GM23338 (cell line): Measurements from ENCODE around the gene PPP2CA. TPM values are rescaled to one million over a fixed set of nuclear protein-coding genes. Genes with fewer than 3 reads are reported as not detected.

ENCODE experiments used
- ATAC-seq: fragments of 200-7000 bp; cut with Tn5 transposase; 3 replicates; pipeline ENCODE4 v1.9.1; 2020
- DNase-seq: peaks from one replicate; pipeline ENCODE4 v3.0.0-alpha.2; 2015; ENCODE audit warnings: low spot score
- H2AFZ ChIP-seq: fragments of 200-600 bp; sonication (generic); 2 replicates; pipeline ENCODE4 v1.8.0; 2016; ENCODE audit warnings: antibody characterized with exemption, mild to moderate bottlenecking, moderate library complexity
- H3F3A ChIP-seq: fragments of 200-600 bp; sonication (generic); replicated peaks from 2 replicates; pipeline ENCODE4 v1.8.0; 2017; ENCODE audit warnings: antibody characterized with exemption, mixed run types, low read depth
- H3K27ac ChIP-seq: fragments of 200-600 bp; sonication (generic); 2 replicates; pipeline ENCODE4 v1.6.1; 2016; ENCODE audit warnings: low read depth
- H3K27me3 ChIP-seq: fragments of 200-600 bp; sonication (generic); 2 replicates; pipeline ENCODE4 v1.8.0; 2016; ENCODE audit warnings: mild to moderate bottlenecking, mixed run types, moderate library complexity; ENCODE audit not compliant: insufficient read depth
- H3K36me3 ChIP-seq: fragments of 200-600 bp; sonication (generic); 2 replicates; pipeline ENCODE4 v1.8.0; 2016; ENCODE audit warnings: mild to moderate bottlenecking; ENCODE audit not compliant: insufficient read depth
- H3K4me1 ChIP-seq: fragments of 200-600 bp; sonication (generic); 2 replicates; pipeline ENCODE4 v1.8.0; 2016; ENCODE audit warnings: mild to moderate bottlenecking, moderate library complexity; ENCODE audit not compliant: insufficient read depth
- H3K4me2 ChIP-seq: fragments of 200-600 bp; sonication (generic); 2 replicates; pipeline ENCODE4 v1.7.1; 2017; ENCODE audit warnings: mixed run types
- H3K4me3 ChIP-seq: fragments of 200-600 bp; sonication (generic); 2 replicates; pipeline ENCODE4 v1.6.1; 2016; ENCODE audit warnings: mixed run types
- H3K79me2 ChIP-seq: fragments of 200-600 bp; sonication (generic); replicated peaks from 2 replicates; pipeline ENCODE4 v1.8.0; 2017; ENCODE audit warnings: mild to moderate bottlenecking; ENCODE audit not compliant: insufficient read depth
- H3K9me2 ChIP-seq: fragments of 200-600 bp; sonication (generic); 2 replicates; pipeline ENCODE4 v1.8.0; 2017; ENCODE audit not compliant: insufficient read depth
- H4K20me1 ChIP-seq: fragments of 200-600 bp; sonication (generic); replicated peaks from 2 replicates; pipeline ENCODE4 v1.8.0; 2017; ENCODE audit warnings: mild to moderate bottlenecking; ENCODE audit not compliant: insufficient read depth
- H3K27ac Mint-ChIP-seq: 2 replicates; pipeline ENCODE4 v1.8.0; 2020; ENCODE audit warnings: inconsistent platforms, mild to moderate bottlenecking, moderate library complexity, mixed read lengths
- H3K27me3 Mint-ChIP-seq: 3 replicates; pipeline ENCODE4 v1.8.0; 2022; ENCODE audit warnings: low read depth, mild to moderate bottlenecking, moderate library complexity, mixed read lengths, inconsistent platforms; ENCODE audit not compliant: insufficient read depth, poor library complexity
- H3K36me3 Mint-ChIP-seq: 3 replicates; pipeline ENCODE4 v1.8.0; 2021; ENCODE audit warnings: low read depth, mild to moderate bottlenecking, inconsistent platforms, moderate library complexity, mixed read lengths
- H3K4me1 Mint-ChIP-seq: 3 replicates; pipeline ENCODE4 v1.8.0; 2020; ENCODE audit warnings: mild to moderate bottlenecking, inconsistent platforms, mixed read lengths
- H3K4me3 Mint-ChIP-seq: 3 replicates; pipeline ENCODE4 v1.8.0; 2021; ENCODE audit warnings: moderate library complexity, mild to moderate bottlenecking, inconsistent platforms, mixed read lengths
- H3K9me3 Mint-ChIP-seq: 3 replicates; pipeline ENCODE4 v1.8.0; 2020; ENCODE audit warnings: moderate library complexity, mild to moderate bottlenecking, inconsistent platforms, mixed read lengths
- CREB1 ChIP-seq: fragments of 250-450 bp; sonication (Bioruptor Pico); IDR thresholded peaks from 2 replicates; pipeline ENCODE4 v1.5.0; 2020; ENCODE audit warnings: low read depth, mild to moderate bottlenecking, moderate library complexity
- EZH2phosphoT487 ChIP-seq: fragments of 200-600 bp; sonication (generic); IDR thresholded peaks from one replicate; pipeline ENCODE4 v1.8.1; 2018; ENCODE audit warnings: antibody characterized with exemption; ENCODE audit not compliant: unreplicated experiment
- JUNB ChIP-seq: IDR thresholded peaks from one replicate; pipeline ENCODE4 v1.6.1; 2016; ENCODE audit warnings: antibody characterized with exemption; ENCODE audit not compliant: unreplicated experiment
- POLR2AphosphoS5 ChIP-seq: IDR thresholded peaks from 2 replicates; pipeline ENCODE4 v1.6.1; 2016; ENCODE audit warnings: antibody characterized with exemption, low read depth
- STAT1 ChIP-seq: IDR thresholded peaks from one replicate; pipeline ENCODE4 v1.6.1; 2016; ENCODE audit warnings: antibody characterized with exemption; ENCODE audit not compliant: unreplicated experiment
- ZNF331 ChIP-seq: fragments of 250-450 bp; sonication (Bioruptor Pico); IDR thresholded peaks from 2 replicates; pipeline ENCODE4 v1.5.0; 2020; ENCODE audit warnings: low read depth, mild to moderate bottlenecking, moderate library complexity
- polyA plus RNA-seq: library from polyadenylated mRNA; unstranded; fragments of >200 nt; fragmentation: Nextera tagmentation; extraction: Ambion mirVana; gene quantifications from 2 replicates; pipeline ENCODE4 v1.2.1, GENCODE V29; 2016
- total RNA-seq: library from RNA; depleted of rRNA; stranded (reverse); fragments of >200 nt; shearing (Covaris generic); gene quantifications from 2 replicates; pipeline ENCODE4 v1.2.3, GENCODE V29; 2014
- TF ChIP-seq, protein P1 (sequence below): fragments of 250-450 bp; sonication (Bioruptor Pico); IDR thresholded peaks from 2 replicates; pipeline ENCODE4 v1.5.0; 2020; ENCODE audit warnings: mild to moderate bottlenecking, moderate library complexity
- TF ChIP-seq, protein P2 (sequence below): IDR thresholded peaks from one replicate; pipeline ENCODE4 v1.6.1; 2018; ENCODE audit warnings: antibody characterized with exemption; ENCODE audit not compliant: unreplicated experiment
- TF ChIP-seq, protein P3 (sequence below), 2 experiments: fragments of 200-600 bp in 1 of 2; sonication (generic) in 1 of 2; conservative IDR thresholded peaks; 2 replicates each; pipeline versions ENCODE4 v1.5.1 to v1.6.1; 2016 to 2017; ENCODE audit warnings: antibody characterized with exemption in 2 of 2, low read depth in 2 of 2, mild to moderate bottlenecking in 2 of 2, moderate library complexity in 1 of 2

The PPP2CA gene
- total and polyA plus RNA-seq, 2 experiments from 2014 or later = 131 to 316 TPM

DNA sequence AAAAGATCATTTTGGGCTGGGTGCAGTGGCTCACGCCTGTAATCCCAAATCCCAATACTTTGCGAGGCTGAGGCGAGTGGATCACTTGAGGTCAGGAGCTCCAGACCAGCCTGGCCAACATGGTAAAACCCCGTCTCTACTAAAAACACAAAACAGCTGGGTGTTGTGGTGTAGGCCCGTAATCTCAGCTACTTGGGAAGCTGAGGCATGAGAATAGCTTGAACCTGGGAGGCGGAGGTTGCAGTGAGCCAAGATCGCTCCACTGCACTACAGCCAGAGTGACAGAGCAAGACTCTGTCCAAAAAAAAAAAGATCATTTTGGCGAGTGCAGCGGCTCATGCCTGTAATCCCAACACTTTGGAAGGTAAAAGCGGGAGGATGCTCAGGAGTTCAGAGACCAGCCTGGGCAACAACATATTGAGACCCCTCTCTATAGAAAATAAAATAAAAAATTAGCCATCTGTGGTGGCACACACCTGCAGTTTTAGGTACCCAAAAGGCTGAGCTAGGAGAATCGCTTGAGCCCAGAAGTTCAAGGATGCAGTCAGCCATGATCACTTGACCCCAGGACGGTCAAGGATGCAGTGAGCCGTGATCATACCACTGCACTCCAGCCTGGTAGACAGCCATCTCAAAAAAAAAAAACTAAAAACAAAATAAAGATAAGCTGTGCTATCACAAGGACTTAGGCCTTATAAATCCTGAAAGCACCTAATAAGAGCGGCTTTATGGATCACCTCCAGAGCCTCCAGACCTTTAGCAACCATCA, 16.2 kb downstream of the PPP2CA start:
- Mint-ChIP-seq H3K9me3 (no peaks in the 10 kb centered on the region), H3K27me3 (peaks cover under 1% of the 10 kb centered on the region), H3K36me3 (peaks cover 21% of the 10 kb centered on the region; the same call in 2 of the 3 replicates), H3K4me1 (peaks cover 18% of the 10 kb centered on the region; the same call in 2 of the 3 replicates), H3K27ac (no peak overlapping the region), H3K4me3 (no peak overlapping the region)
- Histone ChIP-seq H3K27ac (no peak overlapping the region), H3K9me2 (no peaks in the 10 kb centered on the region), H2AFZ (no peak overlapping the region), H3K4me2 (no peak overlapping the region), H3F3A (no peaks in the 10 kb centered on the region), H3K27me3 (no peaks in the 10 kb centered on the region), H4K20me1 (peaks cover 84% of the 10 kb centered on the region), H3K4me3 (no peak overlapping the region), H3K4me1 (peaks cover 13% of the 10 kb centered on the region; the same call in 1 of the 2 replicates), H3K79me2 (peaks cover 100% of the 10 kb centered on the region), H3K36me3 (peaks cover 12% of the 10 kb centered on the region; the same call in 1 of the 2 replicates)
- DNase-seq (no peak), ATAC-seq (no peak; the same call in 2 of the 3 replicates)
- no peak for TF ChIP-seq ZNF331 (CRISPR knock-in tag)

DNA sequence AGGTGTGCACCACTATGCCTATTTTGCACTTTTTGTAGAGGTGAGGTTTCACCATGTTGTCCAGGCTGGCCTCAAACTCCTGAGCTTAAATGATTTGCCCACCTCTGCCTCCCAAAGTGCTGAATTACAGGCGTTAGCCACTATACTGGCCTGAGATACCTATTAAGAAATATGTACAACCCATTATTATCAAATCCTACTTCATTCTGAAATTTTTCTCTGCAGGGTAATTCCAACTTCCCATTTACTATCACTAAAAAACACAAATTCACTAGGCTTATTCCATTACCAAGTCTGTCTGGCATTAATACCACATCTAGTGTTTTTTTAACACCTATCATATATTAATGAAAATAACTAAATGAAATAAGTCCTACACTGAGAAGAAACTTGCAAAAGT, 18.2 kb downstream of the PPP2CA start:
- Histone ChIP-seq H3K4me1 (peaks cover 13% of the 10 kb centered on the region; the same call in 1 of the 2 replicates), H3K27ac (no peak overlapping the region), H3K4me3 (no peak overlapping the region), H3K27me3 (no peaks in the 10 kb centered on the region), H3K4me2 (no peak overlapping the region), H3K79me2 (peaks cover 100% of the 10 kb centered on the region), H3K36me3 (peaks cover 18% of the 10 kb centered on the region; the same call in 1 of the 2 replicates), H4K20me1 (peaks cover 75% of the 10 kb centered on the region), H3K9me2 (no peaks in the 10 kb centered on the region), H2AFZ (no peak overlapping the region), H3F3A (no peaks in the 10 kb centered on the region)
- no peaks in the 10 kb centered on the region for H3K9me3 Mint-ChIP-seq
- H3K36me3 Mint-ChIP-seq = peaks cover 33% of the 10 kb centered on the region; the same call in 2 of the 3 replicates
- peaks cover 2% of the 10 kb centered on the region for H3K27me3 Mint-ChIP-seq
- ATAC-seq (no peak), DNase-seq (no peak)
- H3K27ac Mint-ChIP-seq = no peak overlapping the region
- H3K4me3 Mint-ChIP-seq = no peak overlapping the region
- H3K4me1 Mint-ChIP-seq = peaks cover 18% of the 10 kb centered on the region; the same call in 2 of the 3 replicates
- TF ChIP-seq JUNB (no peak), EZH2phosphoT487 (no peak), CREB1 (no peak), POLR2AphosphoS5 (no peak), ZNF331 (CRISPR knock-in tag) (no peak), STAT1 (no peak)
- TF ChIP-seq, protein P1, sequence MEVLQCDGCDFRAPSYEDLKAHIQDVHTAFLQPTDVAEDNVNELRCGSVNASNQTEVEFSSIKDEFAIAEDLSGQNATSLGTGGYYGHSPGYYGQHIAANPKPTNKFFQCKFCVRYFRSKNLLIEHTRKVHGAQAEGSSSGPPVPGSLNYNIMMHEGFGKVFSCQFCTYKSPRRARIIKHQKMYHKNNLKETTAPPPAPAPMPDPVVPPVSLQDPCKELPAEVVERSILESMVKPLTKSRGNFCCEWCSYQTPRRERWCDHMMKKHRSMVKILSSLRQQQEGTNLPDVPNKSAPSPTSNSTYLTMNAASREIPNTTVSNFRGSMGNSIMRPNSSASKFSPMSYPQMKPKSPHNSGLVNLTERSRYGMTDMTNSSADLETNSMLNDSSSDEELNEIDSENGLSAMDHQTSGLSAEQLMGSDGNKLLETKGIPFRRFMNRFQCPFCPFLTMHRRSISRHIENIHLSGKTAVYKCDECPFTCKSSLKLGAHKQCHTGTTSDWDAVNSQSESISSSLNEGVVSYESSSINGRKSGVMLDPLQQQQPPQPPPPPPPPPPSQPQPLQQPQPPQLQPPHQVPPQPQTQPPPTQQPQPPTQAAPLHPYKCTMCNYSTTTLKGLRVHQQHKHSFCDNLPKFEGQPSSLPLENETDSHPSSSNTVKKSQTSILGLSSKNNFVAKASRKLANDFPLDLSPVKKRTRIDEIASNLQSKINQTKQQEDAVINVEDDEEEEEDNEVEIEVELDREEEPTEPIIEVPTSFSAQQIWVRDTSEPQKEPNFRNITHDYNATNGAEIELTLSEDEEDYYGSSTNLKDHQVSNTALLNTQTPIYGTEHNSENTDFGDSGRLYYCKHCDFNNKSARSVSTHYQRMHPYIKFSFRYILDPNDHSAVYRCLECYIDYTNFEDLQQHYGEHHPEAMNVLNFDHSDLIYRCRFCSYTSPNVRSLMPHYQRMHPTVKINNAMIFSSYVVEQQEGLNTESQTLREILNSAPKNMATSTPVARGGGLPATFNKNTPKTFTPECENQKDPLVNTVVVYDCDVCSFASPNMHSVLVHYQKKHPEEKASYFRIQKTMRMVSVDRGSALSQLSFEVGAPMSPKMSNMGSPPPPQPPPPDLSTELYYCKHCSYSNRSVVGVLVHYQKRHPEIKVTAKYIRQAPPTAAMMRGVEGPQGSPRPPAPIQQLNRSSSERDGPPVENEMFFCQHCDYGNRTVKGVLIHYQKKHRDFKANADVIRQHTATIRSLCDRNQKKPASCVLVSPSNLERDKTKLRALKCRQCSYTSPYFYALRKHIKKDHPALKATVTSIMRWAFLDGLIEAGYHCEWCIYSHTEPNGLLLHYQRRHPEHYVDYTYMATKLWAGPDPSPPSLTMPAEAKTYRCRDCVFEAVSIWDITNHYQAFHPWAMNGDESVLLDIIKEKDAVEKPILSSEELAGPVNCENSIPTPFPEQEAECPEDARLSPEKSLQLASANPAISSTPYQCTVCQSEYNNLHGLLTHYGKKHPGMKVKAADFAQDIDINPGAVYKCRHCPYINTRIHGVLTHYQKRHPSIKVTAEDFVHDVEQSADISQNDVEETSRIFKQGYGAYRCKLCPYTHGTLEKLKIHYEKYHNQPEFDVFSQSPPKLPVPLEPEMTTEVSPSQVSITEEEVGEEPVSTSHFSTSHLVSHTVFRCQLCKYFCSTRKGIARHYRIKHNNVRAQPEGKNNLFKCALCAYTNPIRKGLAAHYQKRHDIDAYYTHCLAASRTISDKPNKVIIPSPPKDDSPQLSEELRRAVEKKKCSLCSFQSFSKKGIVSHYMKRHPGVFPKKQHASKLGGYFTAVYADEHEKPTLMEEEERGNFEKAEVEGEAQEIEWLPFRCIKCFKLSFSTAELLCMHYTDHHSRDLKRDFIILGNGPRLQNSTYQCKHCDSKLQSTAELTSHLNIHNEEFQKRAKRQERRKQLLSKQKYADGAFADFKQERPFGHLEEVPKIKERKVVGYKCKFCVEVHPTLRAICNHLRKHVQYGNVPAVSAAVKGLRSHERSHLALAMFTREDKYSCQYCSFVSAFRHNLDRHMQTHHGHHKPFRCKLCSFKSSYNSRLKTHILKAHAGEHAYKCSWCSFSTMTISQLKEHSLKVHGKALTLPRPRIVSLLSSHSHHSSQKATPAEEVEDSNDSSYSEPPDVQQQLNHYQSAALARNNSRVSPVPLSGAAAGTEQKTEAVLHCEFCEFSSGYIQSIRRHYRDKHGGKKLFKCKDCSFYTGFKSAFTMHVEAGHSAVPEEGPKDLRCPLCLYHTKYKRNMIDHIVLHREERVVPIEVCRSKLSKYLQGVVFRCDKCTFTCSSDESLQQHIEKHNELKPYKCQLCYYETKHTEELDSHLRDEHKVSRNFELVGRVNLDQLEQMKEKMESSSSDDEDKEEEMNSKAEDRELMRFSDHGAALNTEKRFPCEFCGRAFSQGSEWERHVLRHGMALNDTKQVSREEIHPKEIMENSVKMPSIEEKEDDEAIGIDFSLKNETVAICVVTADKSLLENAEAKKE (CRISPR knock-in tag) = no peak
- TF ChIP-seq, protein P2, sequence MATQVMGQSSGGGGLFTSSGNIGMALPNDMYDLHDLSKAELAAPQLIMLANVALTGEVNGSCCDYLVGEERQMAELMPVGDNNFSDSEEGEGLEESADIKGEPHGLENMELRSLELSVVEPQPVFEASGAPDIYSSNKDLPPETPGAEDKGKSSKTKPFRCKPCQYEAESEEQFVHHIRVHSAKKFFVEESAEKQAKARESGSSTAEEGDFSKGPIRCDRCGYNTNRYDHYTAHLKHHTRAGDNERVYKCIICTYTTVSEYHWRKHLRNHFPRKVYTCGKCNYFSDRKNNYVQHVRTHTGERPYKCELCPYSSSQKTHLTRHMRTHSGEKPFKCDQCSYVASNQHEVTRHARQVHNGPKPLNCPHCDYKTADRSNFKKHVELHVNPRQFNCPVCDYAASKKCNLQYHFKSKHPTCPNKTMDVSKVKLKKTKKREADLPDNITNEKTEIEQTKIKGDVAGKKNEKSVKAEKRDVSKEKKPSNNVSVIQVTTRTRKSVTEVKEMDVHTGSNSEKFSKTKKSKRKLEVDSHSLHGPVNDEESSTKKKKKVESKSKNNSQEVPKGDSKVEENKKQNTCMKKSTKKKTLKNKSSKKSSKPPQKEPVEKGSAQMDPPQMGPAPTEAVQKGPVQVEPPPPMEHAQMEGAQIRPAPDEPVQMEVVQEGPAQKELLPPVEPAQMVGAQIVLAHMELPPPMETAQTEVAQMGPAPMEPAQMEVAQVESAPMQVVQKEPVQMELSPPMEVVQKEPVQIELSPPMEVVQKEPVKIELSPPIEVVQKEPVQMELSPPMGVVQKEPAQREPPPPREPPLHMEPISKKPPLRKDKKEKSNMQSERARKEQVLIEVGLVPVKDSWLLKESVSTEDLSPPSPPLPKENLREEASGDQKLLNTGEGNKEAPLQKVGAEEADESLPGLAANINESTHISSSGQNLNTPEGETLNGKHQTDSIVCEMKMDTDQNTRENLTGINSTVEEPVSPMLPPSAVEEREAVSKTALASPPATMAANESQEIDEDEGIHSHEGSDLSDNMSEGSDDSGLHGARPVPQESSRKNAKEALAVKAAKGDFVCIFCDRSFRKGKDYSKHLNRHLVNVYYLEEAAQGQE = no peak
- TF ChIP-seq, protein P3, sequence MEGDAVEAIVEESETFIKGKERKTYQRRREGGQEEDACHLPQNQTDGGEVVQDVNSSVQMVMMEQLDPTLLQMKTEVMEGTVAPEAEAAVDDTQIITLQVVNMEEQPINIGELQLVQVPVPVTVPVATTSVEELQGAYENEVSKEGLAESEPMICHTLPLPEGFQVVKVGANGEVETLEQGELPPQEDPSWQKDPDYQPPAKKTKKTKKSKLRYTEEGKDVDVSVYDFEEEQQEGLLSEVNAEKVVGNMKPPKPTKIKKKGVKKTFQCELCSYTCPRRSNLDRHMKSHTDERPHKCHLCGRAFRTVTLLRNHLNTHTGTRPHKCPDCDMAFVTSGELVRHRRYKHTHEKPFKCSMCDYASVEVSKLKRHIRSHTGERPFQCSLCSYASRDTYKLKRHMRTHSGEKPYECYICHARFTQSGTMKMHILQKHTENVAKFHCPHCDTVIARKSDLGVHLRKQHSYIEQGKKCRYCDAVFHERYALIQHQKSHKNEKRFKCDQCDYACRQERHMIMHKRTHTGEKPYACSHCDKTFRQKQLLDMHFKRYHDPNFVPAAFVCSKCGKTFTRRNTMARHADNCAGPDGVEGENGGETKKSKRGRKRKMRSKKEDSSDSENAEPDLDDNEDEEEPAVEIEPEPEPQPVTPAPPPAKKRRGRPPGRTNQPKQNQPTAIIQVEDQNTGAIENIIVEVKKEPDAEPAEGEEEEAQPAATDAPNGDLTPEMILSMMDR (conservative IDR thresholded peaks at IDR 0.05; ENCODE audit: low read depth in 2 of 2) = no peak
